Coronary artery (tissue), 2 donors: ENCODE measurements around the gene NXNL2.
A peak's percentile ranks its signal among the peaks of the same experiment; 100 is the strongest.

Experiments
- DNase-seq: peaks from one replicate; pipeline ENCODE4 v3.0.0-alpha.2; 2017; ENCODE audit warnings: low spot score
- H3K27ac ChIP-seq, 2 donors: fragments of 200-600 bp; sonication (generic); one replicate each; pipeline ENCODE4 v1.5.1; 2016 to 2019
- H3K4me3 ChIP-seq: fragments of 200-600 bp; sonication (generic); 2 replicates; pipeline ENCODE4 v1.5.1; 2016; ENCODE audit warnings: mild to moderate bottlenecking, moderate library complexity
- TF ChIP-seq, protein P1 (sequence below): fragments of 200-600 bp; sonication (generic); IDR thresholded peaks from one replicate; pipeline ENCODE4 v1.5.1; 2019; ENCODE audit warnings: antibody characterized with exemption

The NXNL2 gene

DNA sequence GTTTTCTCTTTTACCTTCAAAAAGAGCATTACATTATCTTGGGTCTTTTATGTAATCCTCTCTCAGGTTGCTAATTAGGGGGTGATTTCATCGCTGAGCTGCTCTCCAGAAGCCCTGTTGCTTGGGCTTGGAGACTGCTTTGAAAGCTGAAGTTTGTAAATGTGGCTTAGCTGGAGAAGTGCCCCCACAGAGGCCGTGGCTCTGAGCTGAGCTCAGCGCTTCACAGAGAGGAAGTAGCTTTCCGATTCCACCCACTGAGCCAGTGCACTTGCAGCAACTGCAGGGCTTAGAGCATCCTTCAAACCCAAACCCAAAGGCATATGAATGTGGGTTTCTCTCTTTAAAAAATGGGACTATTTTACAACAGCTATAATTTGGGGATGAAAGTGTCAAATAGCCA, 13.7 kb upstream of the NXNL2 start:
- no peak overlapping the region for H3K27ac ChIP-seq
- no peak for DNase-seq
- TF ChIP-seq, protein P1, sequence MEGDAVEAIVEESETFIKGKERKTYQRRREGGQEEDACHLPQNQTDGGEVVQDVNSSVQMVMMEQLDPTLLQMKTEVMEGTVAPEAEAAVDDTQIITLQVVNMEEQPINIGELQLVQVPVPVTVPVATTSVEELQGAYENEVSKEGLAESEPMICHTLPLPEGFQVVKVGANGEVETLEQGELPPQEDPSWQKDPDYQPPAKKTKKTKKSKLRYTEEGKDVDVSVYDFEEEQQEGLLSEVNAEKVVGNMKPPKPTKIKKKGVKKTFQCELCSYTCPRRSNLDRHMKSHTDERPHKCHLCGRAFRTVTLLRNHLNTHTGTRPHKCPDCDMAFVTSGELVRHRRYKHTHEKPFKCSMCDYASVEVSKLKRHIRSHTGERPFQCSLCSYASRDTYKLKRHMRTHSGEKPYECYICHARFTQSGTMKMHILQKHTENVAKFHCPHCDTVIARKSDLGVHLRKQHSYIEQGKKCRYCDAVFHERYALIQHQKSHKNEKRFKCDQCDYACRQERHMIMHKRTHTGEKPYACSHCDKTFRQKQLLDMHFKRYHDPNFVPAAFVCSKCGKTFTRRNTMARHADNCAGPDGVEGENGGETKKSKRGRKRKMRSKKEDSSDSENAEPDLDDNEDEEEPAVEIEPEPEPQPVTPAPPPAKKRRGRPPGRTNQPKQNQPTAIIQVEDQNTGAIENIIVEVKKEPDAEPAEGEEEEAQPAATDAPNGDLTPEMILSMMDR = no peak
- no peak overlapping the region for H3K4me3 ChIP-seq

DNA sequence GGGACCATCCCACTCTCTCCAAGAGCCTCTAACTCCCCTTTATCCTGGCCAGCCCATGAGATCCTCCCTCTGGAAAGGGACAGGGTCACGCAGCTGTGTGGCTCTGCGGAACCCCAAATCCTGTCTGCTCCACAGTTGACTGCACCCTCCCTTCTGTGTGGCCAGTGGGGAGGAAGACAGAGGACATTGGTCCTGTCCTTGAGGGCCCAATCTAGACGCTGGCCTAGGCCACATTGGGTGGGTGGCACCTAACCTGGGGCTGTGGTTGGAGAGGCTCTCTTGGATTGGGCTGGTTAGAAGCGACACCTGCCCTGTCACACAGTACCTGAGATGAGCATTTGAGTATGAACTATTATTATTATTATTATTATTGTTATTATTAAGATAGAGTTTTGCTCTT, 12.6 kb upstream of the NXNL2 start:
- DNase-seq = no peak
- Histone ChIP-seq H3K27ac (no peak overlapping the region), H3K4me3 (no peak overlapping the region)
- TF ChIP-seq, protein P1 = no peak

DNA sequence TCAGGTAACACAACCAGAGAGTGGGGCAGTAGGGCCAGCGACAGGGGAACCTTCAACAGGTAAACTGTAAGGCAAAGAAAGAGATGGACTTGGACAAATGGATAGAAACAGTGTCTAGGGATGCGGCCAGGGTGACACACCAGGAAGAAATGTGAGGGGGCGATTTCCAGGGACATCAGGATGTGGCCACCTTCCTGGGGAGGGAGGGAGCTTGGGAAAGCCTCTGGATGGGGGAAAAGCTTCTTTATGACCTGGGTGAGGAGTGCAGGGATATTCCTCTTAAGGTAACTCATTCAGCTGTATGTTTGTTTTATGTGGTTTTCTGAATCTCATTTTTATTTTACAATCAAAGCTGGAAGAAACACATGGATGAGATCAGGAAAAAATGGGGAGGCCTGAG, 11.9 kb upstream of the NXNL2 start:
- DNase-seq = no peak
- Histone ChIP-seq H3K27ac (no peak overlapping the region), H3K4me3 (no peak overlapping the region)
- TF ChIP-seq, protein P1 = no peak

DNA sequence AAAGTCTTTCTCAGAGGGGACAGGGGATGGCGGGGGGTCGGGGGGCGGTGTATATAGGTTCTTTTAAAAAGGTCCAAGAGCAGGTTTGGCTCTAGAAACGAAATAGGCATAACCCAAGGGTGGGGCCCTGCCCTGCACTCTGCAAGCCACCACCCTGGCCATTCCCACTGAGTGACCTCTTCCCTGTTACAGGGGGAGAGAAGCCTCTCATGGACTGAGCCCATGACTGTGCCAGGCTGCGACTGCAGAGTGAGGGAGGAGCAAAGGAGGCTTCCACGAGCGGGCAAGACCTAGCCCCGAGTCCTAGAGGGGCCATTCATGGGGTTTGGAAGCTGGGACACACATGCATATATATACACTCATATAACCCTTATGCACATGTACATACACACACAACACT, 10.1 kb upstream of the NXNL2 start:
- Histone ChIP-seq H3K27ac (no peak overlapping the region), H3K4me3 (no peak overlapping the region)
- DNase-seq = no peak
- TF ChIP-seq, protein P1 = no peak

DNA sequence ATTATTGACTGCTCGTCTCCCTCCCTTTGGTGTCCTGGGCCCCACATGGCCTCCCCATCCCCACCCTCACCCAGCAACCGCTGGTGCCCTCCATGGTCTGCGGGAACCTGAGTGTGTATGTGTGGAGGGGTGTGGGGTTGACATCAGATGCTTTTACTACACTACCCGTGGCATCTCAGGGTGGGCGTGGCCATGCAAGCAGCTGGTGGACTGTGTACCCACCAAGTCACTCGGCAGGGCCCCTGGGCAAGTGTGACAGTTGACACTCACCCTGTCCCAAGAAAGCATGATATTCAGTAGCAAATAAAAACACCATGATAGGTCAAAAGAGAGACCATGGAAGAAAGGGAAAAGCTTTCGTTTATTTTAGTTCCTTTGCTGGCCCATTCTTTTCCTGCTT, 7.4 kb upstream of the NXNL2 start:
- Histone ChIP-seq H3K27ac (no peak overlapping the region), H3K4me3 (no peak overlapping the region)
- TF ChIP-seq, protein P1 = no peak
- DNase-seq = no peak

DNA sequence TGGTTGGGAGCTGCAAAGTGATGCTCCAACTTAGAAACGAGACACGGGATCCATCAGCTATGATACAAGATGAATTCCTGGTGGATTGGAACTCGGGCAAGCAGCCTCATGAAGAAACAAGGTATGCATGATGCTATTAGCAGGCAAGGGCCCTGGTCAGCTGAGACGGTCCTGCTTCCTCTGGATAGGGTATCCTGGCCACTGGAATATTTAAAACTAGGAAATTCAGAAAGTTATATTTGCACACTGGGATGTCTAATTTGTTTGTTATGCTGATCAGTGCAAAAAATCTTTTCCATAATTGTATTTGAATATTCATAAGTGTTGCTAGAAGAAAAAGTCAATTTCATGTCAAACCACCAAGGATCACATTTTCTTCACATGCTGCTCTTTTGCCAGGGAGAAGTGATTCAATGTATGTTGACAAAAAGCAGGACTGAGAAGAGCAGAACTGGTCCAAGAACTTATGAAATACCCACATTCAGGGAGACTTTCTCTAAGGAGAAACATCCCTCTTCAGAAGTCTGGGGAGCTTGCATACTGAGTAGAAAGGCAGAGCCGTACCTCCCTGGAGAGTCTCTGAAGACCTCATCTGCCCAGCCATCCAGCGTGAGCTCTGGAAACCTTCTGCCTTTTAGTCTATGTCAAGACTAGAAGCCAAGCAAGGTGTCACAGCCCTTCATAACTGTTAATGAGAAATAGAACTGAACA, 6.7 kb upstream of the NXNL2 start:
- Histone ChIP-seq H3K27ac (peak overlapping the region; percentile 29 to 78), H3K4me3 (no peak overlapping the region)
- TF ChIP-seq, protein P1 = no peak
- DNase-seq = no peak

DNA sequence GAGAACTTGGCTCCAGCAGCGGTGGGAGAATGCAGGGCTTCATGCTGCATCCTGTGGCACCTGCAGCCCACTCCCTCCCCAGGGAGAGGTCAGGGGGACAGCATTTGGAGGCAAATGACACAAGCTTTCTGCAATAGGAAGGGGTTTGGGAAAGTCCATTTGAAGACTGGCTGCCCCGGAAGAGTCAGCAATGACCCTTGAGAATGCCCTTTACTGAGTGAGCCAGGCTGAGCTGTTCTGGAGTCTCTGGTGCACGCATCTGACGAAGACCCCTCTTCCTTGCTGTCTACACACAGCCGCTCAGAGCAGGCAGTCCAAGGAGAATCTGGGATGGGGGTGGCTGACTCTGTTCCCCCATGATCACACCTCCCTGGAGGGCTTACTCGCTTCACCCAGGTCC, 5.5 kb upstream of the NXNL2 start:
- Histone ChIP-seq H3K27ac (peak overlapping the region; percentile 16 to 78), H3K4me3 (no peak overlapping the region)
- DNase-seq = no peak
- TF ChIP-seq, protein P1 = no peak
